Measurements from ENCODE around the gene COL26A1. TPM values are rescaled to one million over a fixed set of nuclear protein-coding genes. Genes with fewer than 3 reads are reported as not detected.
"Not testable (repeated sequence)": the region's sequence is repeated elsewhere in the genome, so short reads cannot be mapped to it uniquely, and the experiment has no call there.

COL26A1 gene
- total RNA-seq, 8 experiments from 2014 or later = 0.87 to 50.5 (median 11.1) TPM; not detected in 1

- WGBS, 10 experiments = 100% methylated on average over 1 of the region's 32 CpGs; no CpG with 5 or more reads in 9 of the 10 experiments
- not testable (repeated sequence) for ATAC-seq (replicated peaks in 6 of 8); H3K27ac ChIP-seq
Measured at GRCh38 chr7:101348456-101349067, 14.1 kb upstream of the COL26A1 start.

DNA sequence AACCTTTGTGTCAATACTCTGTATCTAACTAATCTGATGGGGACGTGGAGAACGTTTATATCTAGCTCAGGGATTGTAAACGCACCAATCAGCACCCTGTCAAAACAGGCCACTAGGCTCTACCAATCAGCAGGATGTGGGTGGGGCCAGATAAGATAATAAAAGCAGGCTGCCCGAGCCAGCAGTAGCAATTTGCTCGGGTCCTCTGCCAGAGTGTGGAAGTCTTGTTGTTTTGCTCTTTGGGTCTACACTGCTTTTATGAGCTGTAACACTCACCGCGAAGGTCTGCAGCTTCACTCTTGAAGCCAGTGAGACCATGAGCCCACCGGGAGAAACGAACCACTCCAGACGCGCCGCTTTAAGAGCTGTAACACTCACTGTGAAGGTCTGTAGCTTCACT, 13.4 kb upstream of the COL26A1 start:
- WGBS, 10 experiments = 33 to 100% (median 94%) methylated on average over 1 to 5 of the region's 12 CpGs; no CpG with 5 or more reads in 4 of the 10 experiments
- ATAC-seq (replicated peaks in 6 of 8); H3K4me3 ChIP-seq; H3K27ac ChIP-seq; H3K4me1 ChIP-seq (replicated peaks in 1 of 2): not testable (repeated sequence)
- in situ Hi-C loops (cut with MboI; ENCODE audit: low pct_unique_long_range_greater_than_20kb in 2 of 9, low sequenced_read_pairs in 9 of 9, unreplicated experiment in 9 of 9) = loop anchor here in 1 of 9 experiments (25.0 kb wide), 1 partner anchor 913 kb away; no protein-coding TSS in a partner anchor

More at GRCh38 chr7:101348456-101349067, 14.1 kb upstream of the COL26A1 start:
- in situ Hi-C loops (cut with MboI; ENCODE audit: low pct_unique_long_range_greater_than_20kb in 2 of 9, low sequenced_read_pairs in 9 of 9, unreplicated experiment in 9 of 9) = loop anchor here in 1 of 9 experiments (25.0 kb wide), 1 partner anchor 914 kb away; no protein-coding TSS in a partner anchor
- H3K4me3 ChIP-seq; H3K4me1 ChIP-seq (replicated peaks in 1 of 2): not testable (repeated sequence)

DNA sequence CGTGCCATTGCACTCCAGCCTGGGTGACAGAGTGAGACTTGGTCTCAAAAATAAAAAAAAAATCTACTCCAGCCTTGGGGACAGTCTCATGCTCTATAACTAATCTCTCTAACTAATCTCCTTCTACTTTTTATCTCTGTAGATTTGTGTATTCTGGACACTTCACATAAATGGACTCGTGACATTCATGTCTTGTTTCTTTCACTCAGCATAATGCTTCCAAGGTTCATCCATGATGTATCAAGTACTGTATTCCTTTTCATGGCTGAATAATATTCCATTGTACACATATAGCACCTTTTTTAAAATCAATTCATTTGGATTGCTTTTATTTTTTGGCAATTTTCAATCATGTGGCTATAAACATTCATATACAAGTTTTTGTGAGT, 9.8 kb upstream of the COL26A1 start:
- no peak overlapping the region for H3K4me3 ChIP-seq
- WGBS, 10 experiments = 47 to 100% (median 72%) methylated on average over 1 to 2 of the region's 2 CpGs; no CpG with 5 or more reads in 2 of the 10 experiments
- no peak overlapping the region for H3K27ac ChIP-seq
- no peaks in the 10 kb centered on the region for H3K4me1 ChIP-seq (replicated peaks in 1 of 2)
- ATAC-seq (replicated peaks in 6 of 8) = no peak
- in situ Hi-C loops (cut with MboI; ENCODE audit: low pct_unique_long_range_greater_than_20kb in 2 of 9, low sequenced_read_pairs in 9 of 9, unreplicated experiment in 9 of 9) = loop anchor here in 2 of 9 experiments (25.0 kb wide), 1 partner anchor 159 kb away; no protein-coding TSS in a partner anchor

DNA sequence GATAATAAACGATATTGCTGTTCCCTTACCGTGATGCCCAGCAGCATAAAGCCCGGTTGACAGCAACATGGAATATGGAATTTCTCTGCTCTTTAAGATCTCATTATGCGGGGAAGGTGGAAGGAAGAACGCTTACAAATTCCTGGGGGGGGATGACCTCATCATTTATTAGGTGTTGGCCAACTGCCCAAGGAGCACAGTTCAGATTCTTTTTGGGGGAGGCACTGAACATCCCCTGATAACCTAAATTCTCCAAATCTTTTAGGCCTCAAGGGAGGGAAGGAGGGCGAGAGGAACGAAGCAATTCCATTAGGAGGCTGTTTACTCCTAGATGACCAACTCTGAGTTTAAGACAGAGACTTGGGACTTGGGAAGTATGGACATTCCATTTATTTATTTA, 5.2 kb upstream of the COL26A1 start:
- no peak for ATAC-seq (replicated peaks in 6 of 8)
- 20 to 89% (median 67%) methylated on average over 1 to 7 of the region's 7 CpGs; no CpG with 5 or more reads in 3 of the 10 experiments for WGBS, 10 experiments
- in situ Hi-C loops (cut with MboI; ENCODE audit: low pct_unique_long_range_greater_than_20kb in 2 of 9, low sequenced_read_pairs in 9 of 9, unreplicated experiment in 9 of 9) = loop anchor here in 2 of 9 experiments (25.0 kb wide), 1 partner anchor 155 kb away; no protein-coding TSS in a partner anchor
- Histone ChIP-seq H3K4me1 (replicated peaks in 1 of 2) (no peaks in the 10 kb centered on the region), H3K27ac (no peak overlapping the region), H3K4me3 (no peak overlapping the region)

GRCh38 chr7:101363196-101363733, 590 bp downstream of the COL26A1 start:
- peak in 1 of 8 experiments; percentile 26 for ATAC-seq (replicated peaks in 6 of 8)
- Histone ChIP-seq H3K27ac (peak overlapping the region; percentile 49 to 62), H3K4me1 (replicated peaks in 1 of 2) (no peaks in the 10 kb centered on the region), H3K4me3 (peak overlapping the region; percentile 55 to 95 (median 73))
- no CpG with 5 or more reads among the region's 46 CpGs for WGBS, 10 experiments
- in situ Hi-C loops (cut with MboI; ENCODE audit: low pct_unique_long_range_greater_than_20kb in 2 of 9, low sequenced_read_pairs in 9 of 9, unreplicated experiment in 9 of 9) = loop anchor here in 2 of 9 experiments (25.0 kb wide), 1 partner anchor 149 kb away; no protein-coding TSS in a partner anchor

GRCh38 chr7:101363734-101364374, 1.2 kb downstream of the COL26A1 start:
- 0 to 13% (median 2%) methylated on average over 5 to 19 of the region's 52 CpGs; no CpG with 5 or more reads in 3 of the 10 experiments for WGBS, 10 experiments
- Histone ChIP-seq H3K27ac (peak overlapping the region; percentile 49 to 62), H3K4me3 (peak overlapping the region; percentile 55 to 95 (median 73)), H3K4me1 (replicated peaks in 1 of 2) (no peaks in the 10 kb centered on the region)
- in situ Hi-C loops (cut with MboI; ENCODE audit: low pct_unique_long_range_greater_than_20kb in 2 of 9, low sequenced_read_pairs in 9 of 9, unreplicated experiment in 9 of 9) = loop anchor here in 2 of 9 experiments (25.0 kb wide), 1 partner anchor 148 kb away; no protein-coding TSS in a partner anchor
- ATAC-seq (replicated peaks in 6 of 8) = peak; percentile 87 to 98 (median 92)

- WGBS, 10 experiments = 75 to 100% (median 100%) methylated on average over 1 to 2 of the region's 2 CpGs; no CpG with 5 or more reads in 7 of the 10 experiments
- Histone ChIP-seq H3K4me3 (no peak overlapping the region), H3K27ac (no peak overlapping the region), H3K4me1 (replicated peaks in 1 of 2) (no peaks in the 10 kb centered on the region)
- in situ Hi-C loops (cut with MboI; ENCODE audit: low pct_unique_long_range_greater_than_20kb in 2 of 9, low sequenced_read_pairs in 9 of 9, unreplicated experiment in 9 of 9) = loop anchor here in 2 of 9 experiments (25.0 kb wide), 1 partner anchor 146 kb away; no protein-coding TSS in a partner anchor
- no peak for ATAC-seq (replicated peaks in 6 of 8)
Measured at GRCh38 chr7:101365956-101366355, 3.3 kb downstream of the COL26A1 start.

DNA sequence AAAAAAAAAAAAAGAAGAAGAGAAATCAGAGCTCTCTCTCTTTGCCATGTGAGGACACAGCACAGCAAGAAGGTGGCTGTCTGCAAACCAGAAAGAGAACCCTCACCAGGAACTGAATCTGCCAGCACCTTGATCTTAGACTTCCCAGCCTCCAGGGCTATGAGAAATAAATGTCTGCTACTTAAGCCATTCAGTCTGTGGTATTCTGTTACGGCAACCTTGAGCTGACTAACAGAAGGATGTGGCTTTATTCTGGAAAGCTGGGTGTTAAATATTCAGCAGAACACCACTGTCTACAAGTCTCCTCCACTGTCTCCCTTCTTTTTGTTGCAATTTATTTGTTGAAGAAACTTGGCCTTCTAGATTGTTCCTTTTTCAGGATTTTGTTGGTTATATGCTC, 5.0 kb downstream of the COL26A1 start:
- ATAC-seq (replicated peaks in 6 of 8) = no peak
- in situ Hi-C loops (cut with MboI; ENCODE audit: low pct_unique_long_range_greater_than_20kb in 2 of 9, low sequenced_read_pairs in 9 of 9, unreplicated experiment in 9 of 9) = loop anchor here in 2 of 9 experiments (25.0 kb wide), 1 partner anchor 145 kb away; no protein-coding TSS in a partner anchor
- WGBS, 10 experiments = 43 to 100% (median 100%) methylated on average over 1 of the region's 1 CpG; no CpG with 5 or more reads in 4 of the 10 experiments

DNA sequence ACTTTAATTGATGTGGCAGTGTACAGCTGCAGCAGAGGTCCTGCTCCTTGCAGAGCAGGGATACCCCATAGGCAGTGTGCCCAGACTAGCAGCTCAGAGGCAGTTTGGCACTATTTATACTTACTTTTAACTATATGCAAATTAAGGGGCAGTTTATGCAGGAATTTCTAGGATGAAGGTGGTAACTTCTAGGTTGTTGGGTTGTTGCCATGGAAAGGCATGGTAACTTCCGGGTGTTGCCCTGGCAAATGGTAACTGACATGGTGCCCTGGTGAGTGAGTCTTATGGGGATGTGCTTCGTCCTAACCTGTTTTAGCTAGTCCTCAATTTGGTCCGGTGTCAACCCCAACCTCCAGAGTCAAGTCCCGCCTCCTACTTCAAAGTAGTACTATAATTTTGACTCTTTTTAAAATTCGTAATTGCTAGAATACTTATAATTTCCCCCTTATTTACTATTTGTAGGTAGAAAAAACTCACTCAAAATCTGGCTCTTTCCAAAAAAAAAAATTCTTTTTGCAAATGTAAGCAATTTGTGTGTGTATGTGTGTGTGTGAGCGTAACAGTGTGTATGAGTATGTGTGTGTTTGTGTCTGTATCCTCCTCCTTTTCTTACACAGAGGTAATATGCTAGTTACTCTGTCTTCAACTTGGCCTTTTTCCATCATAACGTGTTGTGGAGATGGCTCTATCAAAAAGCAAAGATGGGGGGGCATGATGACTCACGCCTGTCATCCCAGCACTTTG, 5.9 kb downstream of the COL26A1 start:
- 0 to 100% (median 80%) methylated on average over 1 to 6 of the region's 8 CpGs; no CpG with 5 or more reads in 1 of the 10 experiments for WGBS, 10 experiments
- no peak for ATAC-seq (replicated peaks in 6 of 8)
- H3K4me1 ChIP-seq (replicated peaks in 1 of 2) = no peaks in the 10 kb centered on the region
- H3K27ac ChIP-seq = no peak overlapping the region
- H3K4me3 ChIP-seq = no peak overlapping the region
- in situ Hi-C loops (cut with MboI; ENCODE audit: low pct_unique_long_range_greater_than_20kb in 2 of 9, low sequenced_read_pairs in 9 of 9, unreplicated experiment in 9 of 9) = loop anchor here in 2 of 9 experiments (25.0 kb wide), 1 partner anchor 144 kb away; no protein-coding TSS in a partner anchor

More for the DNA sequence above, 5.0 kb downstream of the COL26A1 start:
- no peaks in the 10 kb centered on the region for H3K4me1 ChIP-seq (replicated peaks in 1 of 2)
- no peak overlapping the region for H3K27ac ChIP-seq
- no peak overlapping the region for H3K4me3 ChIP-seq

- Histone ChIP-seq H3K4me1 (replicated peaks in 1 of 2) (peaks cover 0 to 6% of the 10 kb centered on the region in 2 donors), H3K4me3 (no peak overlapping the region), H3K27ac (no peak overlapping the region)
- in situ Hi-C loops (cut with MboI; ENCODE audit: low pct_unique_long_range_greater_than_20kb in 2 of 9, low sequenced_read_pairs in 9 of 9, unreplicated experiment in 9 of 9) = loop anchor here in 2 of 9 experiments (25.0 kb wide), 1 partner anchor 141 kb away; no protein-coding TSS in a partner anchor
- 21 to 100% (median 72%) methylated on average over 1 to 3 of the region's 5 CpGs; no CpG with 5 or more reads in 5 of the 10 experiments for WGBS, 10 experiments
- no peak for ATAC-seq (replicated peaks in 6 of 8)
Measured at GRCh38 chr7:101370836-101371235, 8.2 kb downstream of the COL26A1 start.

DNA sequence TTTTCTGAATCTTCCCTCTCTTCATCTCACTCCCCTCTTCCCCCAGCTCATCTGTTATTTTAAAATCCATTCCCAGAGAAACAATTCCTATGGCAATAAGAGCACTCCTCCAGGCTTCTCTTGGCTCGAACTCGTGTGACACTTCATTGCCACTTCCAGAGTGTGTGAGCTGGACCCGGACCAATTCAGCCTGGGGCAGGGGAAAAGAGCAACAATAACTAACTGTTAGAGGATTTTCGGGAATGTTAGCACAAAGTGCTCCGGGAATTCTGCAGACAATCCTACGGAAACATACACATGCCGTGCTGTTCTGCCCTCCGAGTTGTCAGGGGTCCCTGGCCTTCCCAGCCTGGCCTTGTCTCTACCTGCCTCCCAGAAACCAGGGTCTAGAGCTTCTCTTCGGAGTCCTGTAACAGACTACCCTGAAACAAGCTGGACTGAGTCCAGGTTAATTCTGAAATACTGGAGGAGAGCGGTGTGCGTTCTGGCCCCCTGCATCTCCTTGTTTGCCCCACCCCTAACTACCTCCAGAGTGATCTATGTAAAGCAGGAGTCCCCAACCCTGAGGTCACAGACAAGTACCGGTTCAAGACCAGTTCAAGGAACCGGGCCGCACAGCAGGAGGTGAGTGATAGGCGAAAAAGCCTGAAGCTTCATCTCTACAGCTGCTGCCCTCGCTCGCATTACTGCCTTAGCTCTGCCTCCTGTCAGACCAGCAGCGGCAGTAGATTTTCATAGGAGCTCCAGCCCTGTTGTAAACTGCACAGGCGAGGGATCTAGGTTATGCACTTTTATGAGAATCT, 11.3 kb downstream of the COL26A1 start:
- in situ Hi-C loops (cut with MboI; ENCODE audit: low pct_unique_long_range_greater_than_20kb in 2 of 9, low sequenced_read_pairs in 9 of 9, unreplicated experiment in 9 of 9) = loop anchor here in 2 of 9 experiments (25.0 kb wide), 1 partner anchor 138 kb away; no protein-coding TSS in a partner anchor
- peaks cover 0 to 6% of the 10 kb centered on the region in 2 donors for H3K4me1 ChIP-seq (replicated peaks in 1 of 2)
- peak in 4 of 8 experiments; percentile 13 to 78 (median 49) for ATAC-seq (replicated peaks in 6 of 8)
- peak overlapping the region in 1 of 2 donors; percentile 9 for H3K27ac ChIP-seq
- H3K4me3 ChIP-seq = no peak overlapping the region
- WGBS, 10 experiments = 17 to 74% (median 44%) methylated on average over 1 to 9 of the region's 19 CpGs; no CpG with 5 or more reads in 3 of the 10 experiments
